H1 (cell line): ENCODE data around the gene LEKR1. TPM values are rescaled to one million over a fixed set of nuclear protein-coding genes. Genes with fewer than 3 reads are reported as not detected.

ENCODE experiments used
- BCL11A ChIP-seq, 2 experiments: IDR thresholded peaks; one replicate each; pipeline ENCODE4 v1.6.1; 2011; ENCODE audit warnings: low read depth in 2 of 2, low read length in 2 of 2, mild to moderate bottlenecking in 2 of 2
- CHD2 ChIP-seq: IDR thresholded peaks from 2 replicates; pipeline ENCODE4 v1.6.1; 2012; ENCODE audit warnings: low read length, improper control_type of control experiment
- CHD7 ChIP-seq: fragments of 300-600 bp; sonication (generic); IDR thresholded peaks from 2 replicates; pipeline ENCODE4 v1.7.1; 2012; ENCODE audit warnings: low read length, moderate library complexity, mild to moderate bottlenecking, inconsistent platforms; ENCODE audit not compliant: insufficient replicate concordance
- CTBP2 ChIP-seq: IDR thresholded peaks from 2 replicates; pipeline ENCODE4 v1.7.0; 2011; ENCODE audit warnings: borderline replicate concordance, mild to moderate bottlenecking, moderate library complexity, mixed read lengths, low read length; ENCODE audit not compliant: insufficient read depth, insufficient read length
- HDAC6 ChIP-seq: IDR thresholded peaks from one replicate; pipeline ENCODE4 v1.7.1; 2012; ENCODE audit warnings: low read depth, mild to moderate bottlenecking, inconsistent platforms, low read length, moderate library complexity
- MAX ChIP-seq: IDR thresholded peaks from 2 replicates; pipeline ENCODE4 v1.6.1; 2012; ENCODE audit warnings: inconsistent platforms
- polyA plus RNA-seq, 7 experiments: library from polyadenylated mRNA; depleted of rRNA in 3 of 7; stranded (reverse) in 5 of 7; unstranded in 2 of 7; fragments of >200 nt in 5 of 7; fragments of 200-250 nt in 2 of 7; gene quantifications; 1 replicate in 5 of 7; 2 replicates in 1 of 7; 4 replicates in 1 of 7; pipeline versions ENCODE4 v1.2.1 to v1.2.3, GENCODE V29; 2011 to 2013; ENCODE audit warnings: missing spikeins in 2 of 7, mixed read lengths in 2 of 7
- total RNA-seq: library from RNA; stranded (reverse); fragmentation: NEBNext Ultra II Directional; extraction: Animal tissue kit (Norgen Biotek cat#: 25700); gene quantifications from 2 replicates; pipeline ENCODE4 v1.2.1, GENCODE V29; 2021

Gene LEKR1
- total and polyA plus RNA-seq, 2 of the 8 experiments (the other 6 are each of a cell fraction or from before 2014, with no cell fraction given), result 0.08 TPM; not detected in 1

- TF ChIP-seq MAX (no peak), BCL11A (IDR thresholded peaks at IDR 0.05; ENCODE audit: low read depth in 2 of 2, low read length in 2 of 2) (no peak), CTBP2 (no peak), CHD7 (no peak), HDAC6 (no peak), CHD2 (no peak)
- TF ChIP-seq, all 59 proteins: peak for 0
Observed at GRCh38 chr3:156793400-156793799, 32.8 kb upstream of the LEKR1 start (continued).
